ENCODE measurements around the gene KIF3B. TPM values are rescaled to one million over a fixed set of nuclear protein-coding genes. Genes with fewer than 3 reads are reported as not detected.
A peak's percentile ranks its signal among the peaks of the same experiment; 100 is the strongest.

Gene KIF3B
- total RNA-seq, 1 experiment from 2014 or later = 20.0 TPM

GRCh38 chr20:32359633-32360332, 82.3 kb downstream of the KIF3B start:
- CTCF ChIA-PET = interaction anchor here (0.6 kb wide), 2 partner anchors 17 to 107 kb away, joined by 3 to 4 read pairs; no protein-coding TSS in a partner anchor
- DNase-seq (no peak), ATAC-seq (no peak)
- Histone ChIP-seq H3K4me2 (ENCODE audit: low read length) (peak overlapping the region; percentile 95), H4K20me1 (ENCODE audit: low read length) (peaks cover 57% of the 10 kb centered on the region), H3K9ac (ENCODE audit: low read length) (peak overlapping the region; percentile 79), H3K4me1 (ENCODE audit: insufficient read depth, low read length) (peaks cover 39% of the 10 kb centered on the region), H2AFZ (ENCODE audit: low read length) (peak overlapping the region; percentile 71), H3K9me2 (replicated peaks; ENCODE audit: low read length) (no peaks in the 10 kb centered on the region), H3K36me3 (ENCODE audit: low read depth, low read length) (no peaks in the 10 kb centered on the region), H3K9me3 (ENCODE audit: low read length) (no peaks in the 10 kb centered on the region), H3K27me3 (ENCODE audit: low read length) (no peaks in the 10 kb centered on the region), H3K4me3 (ENCODE audit: low read length) (peak overlapping the region; percentile 99), H3K27ac (ENCODE audit: low read length) (peak overlapping the region; percentile 55), H3F3A (ENCODE audit: low read length, unreplicated experiment) (peaks cover 8% of the 10 kb centered on the region), H3K79me2 (ENCODE audit: low read length) (peaks cover 61% of the 10 kb centered on the region)
- TF ChIP-seq CTCF (conservative IDR thresholded peaks at IDR 0.05; ENCODE audit: low read depth, low read length) (no peak), EZH2phosphoT487 (IDR thresholded peaks at IDR 0.05; ENCODE audit: borderline replicate concordance, low read length) (no peak), EZH2 (IDR thresholded peaks at IDR 0.05; ENCODE audit: low read length, unreplicated experiment) (no peak)
- POLR2A ChIA-PET (ENCODE audit: unreplicated experiment) = interaction anchor here (0.5 to 0.6 kb wide), 2 partner anchors 15 to 18 kb away, joined by 3 to 6 read pairs; no protein-coding TSS in a partner anchor
- no TSS peak for BruUV-seq (replicated peaks)
- intact Hi-C loops (cut with micrococcal nuclease) = loop anchor here (2.0 to 10.0 kb wide), 2 partner anchors 17 to 155 kb away; partner anchors contain the start of genes PLAGL2 and POFUT1

GRCh38 chr20:32360333-32360634, 82.8 kb downstream of the KIF3B start:
- Histone ChIP-seq H3K79me2 (ENCODE audit: low read length) (peaks cover 66% of the 10 kb centered on the region), H3K9ac (ENCODE audit: low read length) (peak overlapping the region; percentile 79; the same call in 1 of the 2 replicates), H3K4me2 (ENCODE audit: low read length) (peak overlapping the region; percentile 95), H3F3A (ENCODE audit: low read length, unreplicated experiment) (peaks cover 6% of the 10 kb centered on the region), H3K27me3 (ENCODE audit: low read length) (no peaks in the 10 kb centered on the region), H3K4me3 (ENCODE audit: low read length) (peak overlapping the region; percentile 99), H2AFZ (ENCODE audit: low read length) (no peak overlapping the region), H3K9me2 (replicated peaks; ENCODE audit: low read length) (no peaks in the 10 kb centered on the region), H3K9me3 (ENCODE audit: low read length) (no peaks in the 10 kb centered on the region), H4K20me1 (ENCODE audit: low read length) (peaks cover 62% of the 10 kb centered on the region), H3K36me3 (ENCODE audit: low read depth, low read length) (no peaks in the 10 kb centered on the region), H3K27ac (ENCODE audit: low read length) (no peak overlapping the region), H3K4me1 (ENCODE audit: insufficient read depth, low read length) (peaks cover 34% of the 10 kb centered on the region)
- TF ChIP-seq EZH2 (IDR thresholded peaks at IDR 0.05; ENCODE audit: low read length, unreplicated experiment) = no peak
- TF ChIP-seq EZH2phosphoT487 (IDR thresholded peaks at IDR 0.05; ENCODE audit: borderline replicate concordance, low read length) = no peak
- no peak for TF ChIP-seq CTCF (conservative IDR thresholded peaks at IDR 0.05; ENCODE audit: low read depth, low read length)
- ChIA-PET CTCF (interaction anchor here (0.6 kb wide), 1 partner anchor 18 kb away, joined by 3 read pairs; no protein-coding TSS in a partner anchor), POLR2A (ENCODE audit: unreplicated experiment) (interaction anchor here (0.6 kb wide), 1 partner anchor 18 kb away, joined by 3 read pairs; no protein-coding TSS in a partner anchor)
- ATAC-seq (no peak), DNase-seq (no peak)
- intact Hi-C loops (cut with micrococcal nuclease) = no loop called here
- BruUV-seq (replicated peaks) = no TSS peak

- H3K4me2 ChIP-seq (ENCODE audit: low read length) = peak overlapping the region; percentile 23; the same call in 1 of the 2 replicates
- H2AFZ ChIP-seq (ENCODE audit: low read length) = no peak overlapping the region
- BruUV-seq (replicated peaks) = no TSS peak
- POLR2A ChIA-PET (ENCODE audit: unreplicated experiment) = no interaction called here
- ATAC-seq (no peak), DNase-seq (no peak)
- H3K9me3 ChIP-seq (ENCODE audit: low read length) = no peaks in the 10 kb centered on the region
- H3K4me1 ChIP-seq (ENCODE audit: insufficient read depth, low read length) = peaks cover 13% of the 10 kb centered on the region; the same call in 1 of the 2 replicates
- H3F3A ChIP-seq (ENCODE audit: low read length, unreplicated experiment) = no peaks in the 10 kb centered on the region
- CTCF ChIA-PET = no interaction called here
- peaks cover 88% of the 10 kb centered on the region for H4K20me1 ChIP-seq (ENCODE audit: low read length)
- intact Hi-C loops (cut with micrococcal nuclease) = no loop called here
- no peaks in the 10 kb centered on the region for H3K27me3 ChIP-seq (ENCODE audit: low read length)
- H3K79me2 ChIP-seq (ENCODE audit: low read length) = peaks cover 92% of the 10 kb centered on the region
- no peak for TF ChIP-seq EZH2 (IDR thresholded peaks at IDR 0.05; ENCODE audit: low read length, unreplicated experiment)
- TF ChIP-seq EZH2phosphoT487 (IDR thresholded peaks at IDR 0.05; ENCODE audit: borderline replicate concordance, low read length) = no peak
- TF ChIP-seq CTCF (conservative IDR thresholded peaks at IDR 0.05; ENCODE audit: low read depth, low read length) = no peak
- H3K27ac ChIP-seq (ENCODE audit: low read length) = no peak overlapping the region
- H3K9ac ChIP-seq (ENCODE audit: low read length) = no peak overlapping the region
- no peak overlapping the region for H3K4me3 ChIP-seq (ENCODE audit: low read length)
- no peaks in the 10 kb centered on the region for H3K9me2 ChIP-seq (replicated peaks; ENCODE audit: low read length)
- H3K36me3 ChIP-seq (ENCODE audit: low read depth, low read length) = peaks cover 4% of the 10 kb centered on the region; the same call in 1 of the 2 replicates
Measured at GRCh38 chr20:32362901-32363364, 85.5 kb downstream of the KIF3B start.
